ENCODE results near the gene CHRNA10.

CHRNA10 gene

GRCh38 chr11:3631331-3631730 lies 39.9 kb downstream of the CHRNA10 start:
- no peak for DNase-seq (ENCODE audit: low read depth)

- no peak for DNase-seq (ENCODE audit: low read depth)
Measured at GRCh38 chr11:3627291-3627690, 43.9 kb downstream of the CHRNA10 start.

GRCh38 chr11:3626250-3626960 lies 44.8 kb downstream of the CHRNA10 start:
- no peak for DNase-seq (ENCODE audit: low read depth)

- DNase-seq (ENCODE audit: low read depth), result no peak
Measured at GRCh38 chr11:3623767-3624458, 47.3 kb downstream of the CHRNA10 start.

GRCh38 chr11:3623121-3623520 lies 48.1 kb downstream of the CHRNA10 start:
- no peak for DNase-seq (ENCODE audit: low read depth)

GRCh38 chr11:3622521-3622920 lies 48.7 kb downstream of the CHRNA10 start:
- DNase-seq (ENCODE audit: low read depth), result no peak

- no peak for DNase-seq (ENCODE audit: low read depth)
Measured at GRCh38 chr11:3617990-3618389, 53.2 kb downstream of the CHRNA10 start.

GRCh38 chr11:3616721-3617460 lies 54.3 kb downstream of the CHRNA10 start:
- no peak for DNase-seq (ENCODE audit: low read depth)

GRCh38 chr11:3615998-3616397 lies 55.2 kb downstream of the CHRNA10 start:
- no peak for DNase-seq (ENCODE audit: low read depth)

Data from activated T-cell treated with anti-CD3 and anti-CD28 coated beads for 1 hour (primary cell).